Amygdala (tissue), 56 donors: ENCODE results near the gene ORAI3.

Source experiments
- DNase-seq, 56 donors: peaks; one replicate each; lab custom pipeline; 2025; lab: John Stamatoyannopoulos, UW

Gene ORAI3

DNA sequence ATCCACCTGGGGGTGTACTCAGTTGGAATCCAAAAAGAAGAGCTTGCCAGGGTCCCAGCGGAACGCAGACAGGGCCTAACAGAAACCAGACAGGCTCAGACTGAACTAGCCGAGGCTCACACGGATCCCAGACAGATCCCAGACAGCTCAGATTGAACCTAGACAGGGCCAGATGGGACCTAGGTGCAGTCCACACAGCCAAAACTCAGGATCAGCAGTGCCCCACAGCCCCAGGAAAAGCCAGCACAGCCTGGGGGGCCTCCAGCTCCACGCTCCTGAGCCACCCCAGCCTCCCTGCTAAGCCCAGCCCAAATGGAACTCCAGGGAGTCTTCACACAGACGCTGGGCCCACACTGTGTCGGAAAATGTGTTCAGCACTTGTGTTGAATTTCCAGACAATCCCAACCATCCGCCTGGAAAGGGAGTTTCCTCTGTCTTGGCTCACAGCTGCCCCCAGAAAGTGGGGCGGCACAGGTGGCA is 54.0 kb downstream of the ORAI3 start:
- DNase-seq, result no peak

- no peak for DNase-seq
Observed at GRCh38 chr16:31003744-31004143, 54.9 kb downstream of the ORAI3 start.
